GM12878 (cell line): ENCODE measurements around the gene KCNJ14. TPM values are rescaled to one million over a fixed set of nuclear protein-coding genes. Genes with fewer than 3 reads are reported as not detected.

ENCODE experiments used
- ASH2L ChIP-seq: fragments of 300-600, 200-600 bp; sonication (generic); IDR thresholded peaks from 2 replicates; pipeline ENCODE4 v1.6.1; 2017; ENCODE audit warnings: low read depth, mild to moderate bottlenecking, borderline replicate concordance
- BRCA1 ChIP-seq: IDR thresholded peaks from 2 replicates; pipeline ENCODE4 v1.6.1; 2011; ENCODE audit warnings: low read depth, low read length, improper control_type of control experiment
- HCFC1 ChIP-seq: fragments of 150-350 bp; IDR thresholded peaks from 2 replicates; pipeline ENCODE4 v1.6.1; 2014; ENCODE audit warnings: low read length
- MYB ChIP-seq: fragments of 150-350 bp; IDR thresholded peaks from 2 replicates; pipeline ENCODE4 v1.6.1; 2014; ENCODE audit warnings: mild to moderate bottlenecking, low read depth, low read length, borderline replicate concordance
- NFYB ChIP-seq: IDR thresholded peaks from 2 replicates; pipeline ENCODE4 v1.6.1; 2011; ENCODE audit warnings: low read depth, mild to moderate bottlenecking, low read length, improper control_type of control experiment, moderate library complexity; ENCODE audit not compliant: insufficient read depth
- POLR2AphosphoS5 ChIP-seq: IDR thresholded peaks from 2 replicates; pipeline ENCODE4 v1.6.1; 2011; ENCODE audit warnings: mild to moderate bottlenecking, low read length, inconsistent platforms
- RB1 ChIP-seq: fragments of 450-650 bp; formaldehyde crosslinking; IDR thresholded peaks from 2 replicates; pipeline ENCODE4 v1.6.1; 2017; ENCODE audit warnings: mild to moderate bottlenecking, borderline replicate concordance
- SP1 ChIP-seq: IDR thresholded peaks from one replicate; pipeline ENCODE4 v1.6.1; 2011; ENCODE audit warnings: low read depth, low read length
- USF1 ChIP-seq: IDR thresholded peaks from 2 replicates; pipeline ENCODE4 v1.6.1; 2011; ENCODE audit warnings: borderline replicate concordance, low read depth, mild to moderate bottlenecking, moderate library complexity, mixed read lengths, low read length; ENCODE audit not compliant: insufficient read depth; ENCODE audit errors: extremely low read length
- WRNIP1 ChIP-seq: IDR thresholded peaks from 2 replicates; pipeline ENCODE4 v1.6.1; 2011; ENCODE audit warnings: low read depth, low read length, improper control_type of control experiment, borderline replicate concordance
- ZBTB40 ChIP-seq: fragments of 450-650 bp; IDR thresholded peaks from 2 replicates; pipeline ENCODE4 v1.6.1; 2016; ENCODE audit warnings: mild to moderate bottlenecking, moderate library complexity, borderline replicate concordance
- ZZZ3 ChIP-seq: IDR thresholded peaks from 2 replicates; pipeline ENCODE4 v1.6.1; 2011; ENCODE audit warnings: low read depth; ENCODE audit not compliant: control insufficient read depth, insufficient read length
- polyA plus RNA-seq, 11 experiments: library from polyadenylated mRNA; depleted of rRNA in 4 of 11; unstranded in 6 of 11; stranded (reverse) in 5 of 11; fragments of >200 nt; fragmentation: Nextera tagmentation in 4 of 11; fragmentation: Illumina TruSeq in 1 of 11; extraction: Ambion mirVana in 4 of 11; extraction: Trizol in 1 of 11; gene quantifications; 1 replicate in 1 of 11; 2 replicates in 10 of 11; pipeline versions ENCODE4 v1.2.1 to v1.2.3, GENCODE V29; 2011 to 2016; ENCODE audit warnings: inconsistent platforms in 2 of 11, missing spikeins in 2 of 11, low read depth in 1 of 11
- total RNA-seq, 4 experiments: library from RNA; depleted of rRNA in 3 of 4; stranded (reverse); fragments of >200 nt in 3 of 4; fragmentation: Illumina TruSeq in 1 of 4; extraction: Trizol in 1 of 4; gene quantifications; 2 replicates each; pipeline versions ENCODE4 v1.2.1 to v1.2.3, GENCODE V29; 2013 to 2021
- TF ChIP-seq, protein P1 (sequence below): fragments of 450-650 bp; IDR thresholded peaks from 2 replicates; pipeline ENCODE4 v1.6.1; 2017; ENCODE audit warnings: mild to moderate bottlenecking, moderate library complexity
- TF ChIP-seq, protein P2 (sequence below), 3 experiments: IDR thresholded peaks in 2 of 3; conservative IDR thresholded peaks in 1 of 3; 2 replicates each; pipeline ENCODE4 v1.5.1; 2011; ENCODE audit warnings: low read depth in 3 of 3, low read length in 3 of 3, mild to moderate bottlenecking in 3 of 3, control low read depth in 2 of 3, moderate library complexity in 2 of 3, inconsistent platforms in 1 of 3, mixed read lengths in 1 of 3; ENCODE audit not compliant: control insufficient read depth in 2 of 3, insufficient read depth in 1 of 3; ENCODE audit errors: extremely low read depth in 1 of 3

KCNJ14 gene
- total and polyA plus RNA-seq, 10 of the 15 experiments (the other 5 are each of a cell fraction or from before 2014, with no cell fraction given): 0.24 to 1.4 (median 0.42) TPM

DNA sequence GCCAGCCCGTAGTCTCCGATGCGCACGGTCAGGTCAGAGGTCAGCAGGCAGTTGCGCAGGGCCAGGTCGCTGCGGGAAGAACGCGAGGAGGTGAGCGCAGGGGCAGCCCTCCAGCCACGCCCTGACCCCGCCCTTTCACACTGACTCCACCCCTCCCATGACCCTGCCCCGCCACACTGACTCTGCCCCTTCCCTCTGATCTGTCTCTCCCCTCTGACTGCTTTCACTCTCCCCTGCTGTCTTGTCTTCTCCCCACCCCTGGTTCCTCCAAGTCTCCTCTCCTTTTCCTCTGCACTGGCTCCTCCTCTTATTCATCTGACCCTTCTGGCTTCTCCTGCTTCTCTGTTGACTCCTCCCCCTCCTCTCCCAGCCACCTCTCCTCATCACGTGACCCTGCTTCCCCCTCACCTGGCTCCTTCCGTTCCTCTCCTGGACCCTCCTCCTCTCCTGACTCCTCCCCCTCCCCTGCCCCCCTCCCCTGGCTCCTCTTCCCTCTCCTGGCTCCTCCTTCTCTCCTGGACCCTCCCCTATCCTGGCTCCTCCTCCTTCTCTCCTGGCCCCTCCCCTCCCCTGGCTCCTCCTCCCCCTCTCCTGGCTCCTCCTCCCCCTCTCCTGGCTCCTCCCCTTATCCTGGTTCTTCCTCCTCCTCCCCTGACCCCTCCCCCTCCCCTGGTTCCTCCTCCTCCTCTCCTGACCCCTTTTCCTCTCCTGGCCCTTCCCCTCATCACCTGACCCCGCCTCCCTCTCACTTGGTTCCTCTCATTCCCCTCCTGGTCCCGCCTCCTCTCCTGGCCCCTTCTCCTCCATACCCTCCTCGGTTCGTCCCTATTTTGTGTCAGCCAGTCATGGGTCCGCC lies 46.3 kb downstream of the KCNJ14 start (continued):
- TF ChIP-seq, protein P1, sequence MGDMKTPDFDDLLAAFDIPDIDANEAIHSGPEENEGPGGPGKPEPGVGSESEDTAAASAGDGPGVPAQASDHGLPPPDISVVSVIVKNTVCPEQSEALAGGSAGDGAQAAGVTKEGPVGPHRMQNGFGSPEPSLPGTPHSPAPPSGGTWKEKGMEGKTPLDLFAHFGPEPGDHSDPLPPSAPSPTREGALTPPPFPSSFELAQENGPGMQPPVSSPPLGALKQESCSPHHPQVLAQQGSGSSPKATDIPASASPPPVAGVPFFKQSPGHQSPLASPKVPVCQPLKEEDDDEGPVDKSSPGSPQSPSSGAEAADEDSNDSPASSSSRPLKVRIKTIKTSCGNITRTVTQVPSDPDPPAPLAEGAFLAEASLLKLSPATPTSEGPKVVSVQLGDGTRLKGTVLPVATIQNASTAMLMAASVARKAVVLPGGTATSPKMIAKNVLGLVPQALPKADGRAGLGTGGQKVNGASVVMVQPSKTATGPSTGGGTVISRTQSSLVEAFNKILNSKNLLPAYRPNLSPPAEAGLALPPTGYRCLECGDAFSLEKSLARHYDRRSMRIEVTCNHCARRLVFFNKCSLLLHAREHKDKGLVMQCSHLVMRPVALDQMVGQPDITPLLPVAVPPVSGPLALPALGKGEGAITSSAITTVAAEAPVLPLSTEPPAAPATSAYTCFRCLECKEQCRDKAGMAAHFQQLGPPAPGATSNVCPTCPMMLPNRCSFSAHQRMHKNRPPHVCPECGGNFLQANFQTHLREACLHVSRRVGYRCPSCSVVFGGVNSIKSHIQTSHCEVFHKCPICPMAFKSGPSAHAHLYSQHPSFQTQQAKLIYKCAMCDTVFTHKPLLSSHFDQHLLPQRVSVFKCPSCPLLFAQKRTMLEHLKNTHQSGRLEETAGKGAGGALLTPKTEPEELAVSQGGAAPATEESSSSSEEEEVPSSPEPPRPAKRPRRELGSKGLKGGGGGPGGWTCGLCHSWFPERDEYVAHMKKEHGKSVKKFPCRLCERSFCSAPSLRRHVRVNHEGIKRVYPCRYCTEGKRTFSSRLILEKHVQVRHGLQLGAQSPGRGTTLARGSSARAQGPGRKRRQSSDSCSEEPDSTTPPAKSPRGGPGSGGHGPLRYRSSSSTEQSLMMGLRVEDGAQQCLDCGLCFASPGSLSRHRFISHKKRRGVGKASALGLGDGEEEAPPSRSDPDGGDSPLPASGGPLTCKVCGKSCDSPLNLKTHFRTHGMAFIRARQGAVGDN: no peak
- TF ChIP-seq USF1: peak; percentile 77
- TF ChIP-seq SP1: no peak
- TF ChIP-seq RB1: no peak
- no peak for TF ChIP-seq NFYB
- no peak for TF ChIP-seq ZBTB40
- TF ChIP-seq MYB: no peak
- no peak for TF ChIP-seq HCFC1
- no peak for TF ChIP-seq POLR2AphosphoS5
- TF ChIP-seq, protein P2, sequence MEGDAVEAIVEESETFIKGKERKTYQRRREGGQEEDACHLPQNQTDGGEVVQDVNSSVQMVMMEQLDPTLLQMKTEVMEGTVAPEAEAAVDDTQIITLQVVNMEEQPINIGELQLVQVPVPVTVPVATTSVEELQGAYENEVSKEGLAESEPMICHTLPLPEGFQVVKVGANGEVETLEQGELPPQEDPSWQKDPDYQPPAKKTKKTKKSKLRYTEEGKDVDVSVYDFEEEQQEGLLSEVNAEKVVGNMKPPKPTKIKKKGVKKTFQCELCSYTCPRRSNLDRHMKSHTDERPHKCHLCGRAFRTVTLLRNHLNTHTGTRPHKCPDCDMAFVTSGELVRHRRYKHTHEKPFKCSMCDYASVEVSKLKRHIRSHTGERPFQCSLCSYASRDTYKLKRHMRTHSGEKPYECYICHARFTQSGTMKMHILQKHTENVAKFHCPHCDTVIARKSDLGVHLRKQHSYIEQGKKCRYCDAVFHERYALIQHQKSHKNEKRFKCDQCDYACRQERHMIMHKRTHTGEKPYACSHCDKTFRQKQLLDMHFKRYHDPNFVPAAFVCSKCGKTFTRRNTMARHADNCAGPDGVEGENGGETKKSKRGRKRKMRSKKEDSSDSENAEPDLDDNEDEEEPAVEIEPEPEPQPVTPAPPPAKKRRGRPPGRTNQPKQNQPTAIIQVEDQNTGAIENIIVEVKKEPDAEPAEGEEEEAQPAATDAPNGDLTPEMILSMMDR (IDR thresholded peaks at IDR 0.05 in 2 of 3, conservative IDR thresholded peaks at IDR 0.05 in 1 of 3; ENCODE audit: control insufficient read depth in 2 of 3, extremely low read depth in 1 of 3, insufficient read depth in 1 of 3, low read depth in 3 of 3, low read length in 3 of 3): no peak
- no peak for TF ChIP-seq ASH2L
- TF ChIP-seq BRCA1: no peak
- TF ChIP-seq ZZZ3: no peak
- TF ChIP-seq WRNIP1: no peak
